ENCODE results near the gene CAMK2D. TPM values are rescaled to one million over a fixed set of nuclear protein-coding genes. Genes with fewer than 3 reads are reported as not detected.
"Not testable (repeated sequence)": the region's sequence is repeated elsewhere in the genome, so short reads cannot be mapped to it uniquely, and the experiment has no call there.

CAMK2D gene
- total RNA-seq, 1 experiment from 2014 or later: 7.1 TPM

GRCh38 chr4:113707048-113707447 is 54.5 kb downstream of the CAMK2D start:
- no TSS peak for BruUV-seq (replicated peaks)
- POLR2A ChIA-PET (ENCODE audit: unreplicated experiment): no interaction called here

GRCh38 chr4:113705097-113705496 is 56.4 kb downstream of the CAMK2D start:
- POLR2A ChIA-PET (ENCODE audit: unreplicated experiment); H3K27ac ChIP-seq; H3K9me3 ChIP-seq (ENCODE audit: insufficient read depth, low read depth); H4K20me1 ChIP-seq (ENCODE audit: insufficient read depth); H3K27me3 ChIP-seq (ENCODE audit: insufficient read depth, low read depth); H3K4me2 ChIP-seq; CTCF ChIA-PET; H3K79me2 ChIP-seq (ENCODE audit: low read depth); H2AFZ ChIP-seq; BruUV-seq (replicated peaks); intact Hi-C loops (cut with micrococcal nuclease; ENCODE audit: unreplicated experiment); H3F3A ChIP-seq (ENCODE audit: insufficient read depth, low read depth); H3K36me3 ChIP-seq (ENCODE audit: low read depth); DNase-seq; H3K9me2 ChIP-seq (ENCODE audit: insufficient read depth); H3K4me3 ChIP-seq; H3K4me1 ChIP-seq (replicated peaks; ENCODE audit: insufficient read depth): not testable (repeated sequence)

More at GRCh38 chr4:113707048-113707447, 54.5 kb downstream of the CAMK2D start:
- Histone ChIP-seq H3K4me2 (no peak overlapping the region), H3F3A (ENCODE audit: insufficient read depth, low read depth) (no peaks in the 10 kb centered on the region), H3K36me3 (ENCODE audit: low read depth) (no peaks in the 10 kb centered on the region), H4K20me1 (ENCODE audit: insufficient read depth) (no peaks in the 10 kb centered on the region), H3K4me3 (no peak overlapping the region), H3K79me2 (ENCODE audit: low read depth) (no peaks in the 10 kb centered on the region), H3K9me2 (ENCODE audit: insufficient read depth) (no peaks in the 10 kb centered on the region), H3K27me3 (ENCODE audit: insufficient read depth, low read depth) (no peaks in the 10 kb centered on the region), H3K27ac (no peak overlapping the region), H2AFZ (no peak overlapping the region), H3K9me3 (ENCODE audit: insufficient read depth, low read depth) (no peaks in the 10 kb centered on the region), H3K4me1 (replicated peaks; ENCODE audit: insufficient read depth) (0 out of 2 replicates have a peak, but pooled peaks cover 4% of the 10 kb centered on the region)
- CTCF ChIA-PET: no interaction called here
- intact Hi-C loops (cut with micrococcal nuclease; ENCODE audit: unreplicated experiment): no loop called here
- DNase-seq: no peak
- TF ChIP-seq EZH2 (IDR thresholded peaks at IDR 0.05; ENCODE audit: low read depth): no peak
- no peak for TF ChIP-seq CTCF (conservative IDR thresholded peaks at IDR 0.05)

- intact Hi-C loops (cut with micrococcal nuclease; ENCODE audit: unreplicated experiment); H3K27me3 ChIP-seq (ENCODE audit: insufficient read depth, low read depth); H3K27ac ChIP-seq; H4K20me1 ChIP-seq (ENCODE audit: insufficient read depth); H3K4me3 ChIP-seq; H2AFZ ChIP-seq; H3K9me3 ChIP-seq (ENCODE audit: insufficient read depth, low read depth); POLR2A ChIA-PET (ENCODE audit: unreplicated experiment); H3K79me2 ChIP-seq (ENCODE audit: low read depth); CTCF ChIA-PET; BruUV-seq (replicated peaks); H3K4me2 ChIP-seq; H3F3A ChIP-seq (ENCODE audit: insufficient read depth, low read depth); H3K36me3 ChIP-seq (ENCODE audit: low read depth); H3K4me1 ChIP-seq (replicated peaks; ENCODE audit: insufficient read depth); H3K9me2 ChIP-seq (ENCODE audit: insufficient read depth): not testable (repeated sequence)
- DNase-seq: peak; percentile 1 to 53
Measured at GRCh38 chr4:113702596-113702995, 58.9 kb downstream of the CAMK2D start.

GRCh38 chr4:113701169-113701568 is 60.4 kb downstream of the CAMK2D start:
- H3K4me1 ChIP-seq (replicated peaks; ENCODE audit: insufficient read depth): 0 out of 2 replicates have a peak, but pooled peaks cover 4% of the 10 kb centered on the region
- ChIA-PET POLR2A (ENCODE audit: unreplicated experiment) (no interaction called here), CTCF (no interaction called here)
- H3K4me3 ChIP-seq: no peak overlapping the region
- H4K20me1 ChIP-seq (ENCODE audit: insufficient read depth): no peaks in the 10 kb centered on the region
- TF ChIP-seq CTCF (conservative IDR thresholded peaks at IDR 0.05) (no peak), EZH2 (IDR thresholded peaks at IDR 0.05; ENCODE audit: low read depth) (no peak)
- no peaks in the 10 kb centered on the region for H3K9me3 ChIP-seq (ENCODE audit: insufficient read depth, low read depth)
- no peaks in the 10 kb centered on the region for H3K36me3 ChIP-seq (ENCODE audit: low read depth)
- no peak overlapping the region for H3K27ac ChIP-seq
- no peaks in the 10 kb centered on the region for H3F3A ChIP-seq (ENCODE audit: insufficient read depth, low read depth)
- H2AFZ ChIP-seq: no peak overlapping the region
- BruUV-seq (replicated peaks): no TSS peak
- H3K27me3 ChIP-seq (ENCODE audit: insufficient read depth, low read depth): no peaks in the 10 kb centered on the region
- no peak for DNase-seq
- intact Hi-C loops (cut with micrococcal nuclease; ENCODE audit: unreplicated experiment): no loop called here
- H3K9me2 ChIP-seq (ENCODE audit: insufficient read depth): no peaks in the 10 kb centered on the region
- no peak overlapping the region for H3K4me2 ChIP-seq
- no peaks in the 10 kb centered on the region for H3K79me2 ChIP-seq (ENCODE audit: low read depth)

Measured in PC-9 (cell line).